Measurements from ENCODE around the gene DECR2. TPM values are rescaled to one million over a fixed set of nuclear protein-coding genes. Genes with fewer than 3 reads are reported as not detected.
A peak's percentile ranks its signal among the peaks of the same experiment; 100 is the strongest.

The DECR2 gene
- total and polyA plus RNA-seq, 9 of the 15 experiments (the other 6 are each of a cell fraction or from before 2014, with no cell fraction given), result 1.0 to 31.9 (median 10.3) TPM

DNA sequence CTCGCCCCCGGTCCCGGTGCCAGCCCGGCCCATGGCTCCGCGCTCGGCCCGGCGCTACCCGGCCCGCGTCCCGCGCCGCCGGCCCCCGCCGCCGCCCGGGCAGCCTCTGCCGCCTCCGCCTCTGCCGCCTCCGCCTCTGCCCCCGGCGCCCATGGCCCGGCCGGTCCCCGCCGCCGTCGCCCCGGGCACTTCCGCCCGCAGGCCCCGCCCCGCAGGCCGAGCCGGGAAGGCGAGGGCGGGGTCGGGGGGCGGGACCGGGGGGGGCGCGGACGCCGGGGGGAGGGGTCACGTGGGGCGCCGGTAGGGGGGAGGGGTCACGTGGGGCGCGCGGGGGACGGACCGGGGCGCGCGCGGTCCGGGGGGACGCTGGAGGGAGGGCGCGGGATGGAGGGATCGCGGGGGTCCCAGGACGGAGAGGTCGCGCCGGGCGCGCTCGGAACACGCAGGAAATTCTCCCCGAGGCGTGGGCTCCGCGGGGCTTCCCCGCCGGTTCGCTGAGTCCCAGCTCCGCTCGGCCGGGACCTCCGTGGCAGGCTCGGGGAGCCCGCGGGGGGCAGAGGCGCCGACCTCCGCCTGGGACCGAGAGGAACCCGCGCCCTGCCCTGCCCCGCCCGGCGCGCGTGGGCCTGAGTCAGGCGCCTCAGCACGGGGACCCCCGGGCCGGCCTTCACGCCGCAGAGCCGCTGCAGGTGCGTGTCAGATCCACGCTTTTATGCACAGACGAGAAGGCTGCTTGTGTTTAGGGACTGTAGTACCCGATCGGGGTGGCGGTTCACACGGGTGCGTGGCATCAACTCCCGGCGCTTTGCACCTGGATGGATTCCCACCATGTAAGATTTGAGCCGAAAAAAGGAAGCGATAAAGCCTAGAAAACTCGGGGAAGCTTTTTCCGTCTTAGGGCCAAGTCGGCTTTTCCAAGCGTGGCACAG, 19.6 kb upstream of the DECR2 start, which contains the start of gene PGAP6 (continued):
- TF ChIP-seq NEUROD1 (IDR thresholded peaks at IDR 0.05; ENCODE audit: borderline replicate concordance, low read depth, low read length, partially characterized antibody), result no peak
- TF ChIP-seq, protein P1, sequence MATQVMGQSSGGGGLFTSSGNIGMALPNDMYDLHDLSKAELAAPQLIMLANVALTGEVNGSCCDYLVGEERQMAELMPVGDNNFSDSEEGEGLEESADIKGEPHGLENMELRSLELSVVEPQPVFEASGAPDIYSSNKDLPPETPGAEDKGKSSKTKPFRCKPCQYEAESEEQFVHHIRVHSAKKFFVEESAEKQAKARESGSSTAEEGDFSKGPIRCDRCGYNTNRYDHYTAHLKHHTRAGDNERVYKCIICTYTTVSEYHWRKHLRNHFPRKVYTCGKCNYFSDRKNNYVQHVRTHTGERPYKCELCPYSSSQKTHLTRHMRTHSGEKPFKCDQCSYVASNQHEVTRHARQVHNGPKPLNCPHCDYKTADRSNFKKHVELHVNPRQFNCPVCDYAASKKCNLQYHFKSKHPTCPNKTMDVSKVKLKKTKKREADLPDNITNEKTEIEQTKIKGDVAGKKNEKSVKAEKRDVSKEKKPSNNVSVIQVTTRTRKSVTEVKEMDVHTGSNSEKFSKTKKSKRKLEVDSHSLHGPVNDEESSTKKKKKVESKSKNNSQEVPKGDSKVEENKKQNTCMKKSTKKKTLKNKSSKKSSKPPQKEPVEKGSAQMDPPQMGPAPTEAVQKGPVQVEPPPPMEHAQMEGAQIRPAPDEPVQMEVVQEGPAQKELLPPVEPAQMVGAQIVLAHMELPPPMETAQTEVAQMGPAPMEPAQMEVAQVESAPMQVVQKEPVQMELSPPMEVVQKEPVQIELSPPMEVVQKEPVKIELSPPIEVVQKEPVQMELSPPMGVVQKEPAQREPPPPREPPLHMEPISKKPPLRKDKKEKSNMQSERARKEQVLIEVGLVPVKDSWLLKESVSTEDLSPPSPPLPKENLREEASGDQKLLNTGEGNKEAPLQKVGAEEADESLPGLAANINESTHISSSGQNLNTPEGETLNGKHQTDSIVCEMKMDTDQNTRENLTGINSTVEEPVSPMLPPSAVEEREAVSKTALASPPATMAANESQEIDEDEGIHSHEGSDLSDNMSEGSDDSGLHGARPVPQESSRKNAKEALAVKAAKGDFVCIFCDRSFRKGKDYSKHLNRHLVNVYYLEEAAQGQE (IDR thresholded peaks at IDR 0.05; ENCODE audit: borderline replicate concordance), result no peak
- TF ChIP-seq, protein P1 (CRISPR knock-in tag; IDR thresholded peaks at IDR 0.05; ENCODE audit: low read depth), result 0 out of 2 replicates have a peak, but pooled peaks have one; percentile 32
- TF ChIP-seq MAZ (CRISPR knock-in tag; conservative IDR thresholded peaks at IDR 0.05 in 1 of 2, IDR thresholded peaks at IDR 0.05 in 1 of 2), result peak; percentile 51 to 76; a peak in 3 of 4 replicates
- no peak for TF ChIP-seq FOXJ3 (CRISPR knock-in tag; IDR thresholded peaks at IDR 0.05)
- TF ChIP-seq SMARCA4 (IDR thresholded peaks at IDR 0.05), result no peak
- TF ChIP-seq ZNF444 (CRISPR knock-in tag; IDR thresholded peaks at IDR 0.05), result no peak
- no peak for TF ChIP-seq NR3C1 (CRISPR knock-in tag; IDR thresholded peaks at IDR 0.05)
- TF ChIP-seq, protein P2, sequence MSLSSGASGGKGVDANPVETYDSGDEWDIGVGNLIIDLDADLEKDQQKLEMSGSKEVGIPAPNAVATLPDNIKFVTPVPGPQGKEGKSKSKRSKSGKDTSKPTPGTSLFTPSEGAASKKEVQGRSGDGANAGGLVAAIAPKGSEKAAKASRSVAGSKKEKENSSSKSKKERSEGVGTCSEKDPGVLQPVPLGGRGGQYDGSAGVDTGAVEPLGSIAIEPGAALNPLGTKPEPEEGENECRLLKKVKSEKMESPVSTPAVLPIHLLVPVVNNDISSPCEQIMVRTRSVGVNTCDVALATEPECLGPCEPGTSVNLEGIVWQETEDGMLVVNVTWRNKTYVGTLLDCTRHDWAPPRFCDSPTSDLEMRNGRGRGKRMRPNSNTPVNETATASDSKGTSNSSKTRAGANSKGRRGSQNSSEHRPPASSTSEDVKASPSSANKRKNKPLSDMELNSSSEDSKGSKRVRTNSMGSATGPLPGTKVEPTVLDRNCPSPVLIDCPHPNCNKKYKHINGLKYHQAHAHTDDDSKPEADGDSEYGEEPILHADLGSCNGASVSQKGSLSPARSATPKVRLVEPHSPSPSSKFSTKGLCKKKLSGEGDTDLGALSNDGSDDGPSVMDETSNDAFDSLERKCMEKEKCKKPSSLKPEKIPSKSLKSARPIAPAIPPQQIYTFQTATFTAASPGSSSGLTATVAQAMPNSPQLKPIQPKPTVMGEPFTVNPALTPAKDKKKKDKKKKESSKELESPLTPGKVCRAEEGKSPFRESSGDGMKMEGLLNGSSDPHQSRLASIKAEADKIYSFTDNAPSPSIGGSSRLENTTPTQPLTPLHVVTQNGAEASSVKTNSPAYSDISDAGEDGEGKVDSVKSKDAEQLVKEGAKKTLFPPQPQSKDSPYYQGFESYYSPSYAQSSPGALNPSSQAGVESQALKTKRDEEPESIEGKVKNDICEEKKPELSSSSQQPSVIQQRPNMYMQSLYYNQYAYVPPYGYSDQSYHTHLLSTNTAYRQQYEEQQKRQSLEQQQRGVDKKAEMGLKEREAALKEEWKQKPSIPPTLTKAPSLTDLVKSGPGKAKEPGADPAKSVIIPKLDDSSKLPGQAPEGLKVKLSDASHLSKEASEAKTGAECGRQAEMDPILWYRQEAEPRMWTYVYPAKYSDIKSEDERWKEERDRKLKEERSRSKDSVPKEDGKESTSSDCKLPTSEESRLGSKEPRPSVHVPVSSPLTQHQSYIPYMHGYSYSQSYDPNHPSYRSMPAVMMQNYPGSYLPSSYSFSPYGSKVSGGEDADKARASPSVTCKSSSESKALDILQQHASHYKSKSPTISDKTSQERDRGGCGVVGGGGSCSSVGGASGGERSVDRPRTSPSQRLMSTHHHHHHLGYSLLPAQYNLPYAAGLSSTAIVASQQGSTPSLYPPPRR (CRISPR knock-in tag; IDR thresholded peaks at IDR 0.05; ENCODE audit: borderline replicate concordance), result no peak
- TF ChIP-seq ZC3H4 (CRISPR knock-in tag; IDR thresholded peaks at IDR 0.05; ENCODE audit: borderline replicate concordance), result no peak
- TF ChIP-seq, protein P3, sequence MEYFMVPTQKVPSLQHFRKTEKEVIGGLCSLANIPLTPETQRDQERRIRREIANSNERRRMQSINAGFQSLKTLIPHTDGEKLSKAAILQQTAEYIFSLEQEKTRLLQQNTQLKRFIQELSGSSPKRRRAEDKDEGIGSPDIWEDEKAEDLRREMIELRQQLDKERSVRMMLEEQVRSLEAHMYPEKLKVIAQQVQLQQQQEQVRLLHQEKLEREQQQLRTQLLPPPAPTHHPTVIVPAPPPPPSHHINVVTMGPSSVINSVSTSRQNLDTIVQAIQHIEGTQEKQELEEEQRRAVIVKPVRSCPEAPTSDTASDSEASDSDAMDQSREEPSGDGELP (CRISPR knock-in tag; IDR thresholded peaks at IDR 0.05; ENCODE audit: borderline replicate concordance), result no peak
- TF ChIP-seq XRCC4 (IDR thresholded peaks at IDR 0.05; ENCODE audit: extremely low read depth, insufficient read depth, insufficient read length), result no peak

All from K562 (cell line).